GM06990 (cell line): ENCODE data around the gene NSL1.

Experiments used
- DNase-seq: peaks from one replicate; pipeline ENCODE4 v3.0.0-alpha.2; 2011; ENCODE audit not compliant: insufficient read length; ENCODE audit errors: extremely low read depth
- H3K27me3 ChIP-seq: replicated peaks from 2 replicates; pipeline ENCODE4 v1.6.0; 2011; ENCODE audit warnings: low read length; ENCODE audit not compliant: control insufficient read depth, insufficient read depth
- H3K36me3 ChIP-seq: 2 replicates; pipeline ENCODE4 v1.5.1; 2011; ENCODE audit warnings: low read length; ENCODE audit not compliant: control insufficient read depth, insufficient read depth
- H3K4me3 ChIP-seq: replicated peaks from 2 replicates; pipeline ENCODE4 v1.5.1; 2011; ENCODE audit warnings: low read depth, mild to moderate bottlenecking, control low read depth, low read length
- CTCF ChIP-seq: IDR thresholded peaks from 2 replicates; pipeline ENCODE4 v1.5.1; 2011; ENCODE audit warnings: low read length, control low read depth, mild to moderate bottlenecking, inconsistent platforms; ENCODE audit not compliant: insufficient read depth, poor library complexity, severe bottlenecking

NSL1 gene

GRCh38 chr1:212687811-212688210 lies 103.8 kb downstream of the NSL1 start:
- Histone ChIP-seq H3K4me3 (no peak overlapping the region), H3K27me3 (no peaks in the 10 kb centered on the region), H3K36me3 (no peaks in the 10 kb centered on the region; the same call in 1 of the 2 replicates)
- TF ChIP-seq CTCF: no peak
- DNase-seq: no peak

GRCh38 chr1:212686591-212686990 lies 105.0 kb downstream of the NSL1 start:
- Histone ChIP-seq H3K27me3 (no peaks in the 10 kb centered on the region), H3K36me3 (no peaks in the 10 kb centered on the region; the same call in 1 of the 2 replicates), H3K4me3 (no peak overlapping the region)
- DNase-seq: no peak
- TF ChIP-seq CTCF: no peak

GRCh38 chr1:212686069-212686468 lies 105.5 kb downstream of the NSL1 start:
- Histone ChIP-seq H3K36me3 (no peaks in the 10 kb centered on the region; the same call in 1 of the 2 replicates), H3K4me3 (no peak overlapping the region), H3K27me3 (no peaks in the 10 kb centered on the region)
- no peak for DNase-seq
- TF ChIP-seq CTCF: no peak

- Histone ChIP-seq H3K27me3 (no peaks in the 10 kb centered on the region), H3K4me3 (no peak overlapping the region), H3K36me3 (no peaks in the 10 kb centered on the region; the same call in 1 of the 2 replicates)
- TF ChIP-seq CTCF: no peak
- no peak for DNase-seq
Measured at GRCh38 chr1:212685429-212685828, 106.1 kb downstream of the NSL1 start.

- no peak for DNase-seq
- no peak for TF ChIP-seq CTCF
Measured at GRCh38 chr1:212684521-212685090, 107.0 kb downstream of the NSL1 start.

GRCh38 chr1:212684076-212684475 lies 107.5 kb downstream of the NSL1 start:
- TF ChIP-seq CTCF: no peak
- Histone ChIP-seq H3K27me3 (no peaks in the 10 kb centered on the region), H3K4me3 (no peak overlapping the region), H3K36me3 (no peaks in the 10 kb centered on the region; the same call in 1 of the 2 replicates)
- no peak for DNase-seq

More at GRCh38 chr1:212684521-212685090, 107.0 kb downstream of the NSL1 start:
- no peaks in the 10 kb centered on the region; the same call in 1 of the 2 replicates for H3K36me3 ChIP-seq
- H3K27me3 ChIP-seq: no peaks in the 10 kb centered on the region
- H3K4me3 ChIP-seq: no peak overlapping the region
